ENCODE data around the gene RNASEH2B.

DNA sequence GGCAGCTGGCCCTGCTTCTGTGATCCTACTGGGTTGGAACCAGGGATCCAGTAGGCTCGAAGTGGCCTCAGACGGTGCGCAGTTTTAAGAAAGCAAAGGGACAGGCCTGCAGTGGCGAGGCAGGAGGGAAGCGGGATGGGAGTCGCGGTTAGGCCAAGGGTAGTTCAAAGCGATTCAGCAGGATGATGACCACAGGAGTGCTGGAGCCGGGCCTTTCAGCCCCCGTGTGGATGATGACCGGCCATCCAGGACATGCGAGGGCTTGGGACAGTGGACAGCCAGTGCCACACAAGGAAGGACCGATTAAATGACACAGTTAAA is 854 bp downstream of the RNASEH2B start:
- TF ChIP-seq, protein P1, sequence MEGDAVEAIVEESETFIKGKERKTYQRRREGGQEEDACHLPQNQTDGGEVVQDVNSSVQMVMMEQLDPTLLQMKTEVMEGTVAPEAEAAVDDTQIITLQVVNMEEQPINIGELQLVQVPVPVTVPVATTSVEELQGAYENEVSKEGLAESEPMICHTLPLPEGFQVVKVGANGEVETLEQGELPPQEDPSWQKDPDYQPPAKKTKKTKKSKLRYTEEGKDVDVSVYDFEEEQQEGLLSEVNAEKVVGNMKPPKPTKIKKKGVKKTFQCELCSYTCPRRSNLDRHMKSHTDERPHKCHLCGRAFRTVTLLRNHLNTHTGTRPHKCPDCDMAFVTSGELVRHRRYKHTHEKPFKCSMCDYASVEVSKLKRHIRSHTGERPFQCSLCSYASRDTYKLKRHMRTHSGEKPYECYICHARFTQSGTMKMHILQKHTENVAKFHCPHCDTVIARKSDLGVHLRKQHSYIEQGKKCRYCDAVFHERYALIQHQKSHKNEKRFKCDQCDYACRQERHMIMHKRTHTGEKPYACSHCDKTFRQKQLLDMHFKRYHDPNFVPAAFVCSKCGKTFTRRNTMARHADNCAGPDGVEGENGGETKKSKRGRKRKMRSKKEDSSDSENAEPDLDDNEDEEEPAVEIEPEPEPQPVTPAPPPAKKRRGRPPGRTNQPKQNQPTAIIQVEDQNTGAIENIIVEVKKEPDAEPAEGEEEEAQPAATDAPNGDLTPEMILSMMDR (IDR thresholded peaks at IDR 0.05; ENCODE audit: insufficient read depth, low read depth, low read length), result no peak
- no peak for TF ChIP-seq EZH2 (IDR thresholded peaks at IDR 0.05; ENCODE audit: insufficient read depth, low read length)
